A673 (cell line): Measurements from ENCODE around the gene CCDC88C.

Experiments
- EZH2 ChIP-seq: fragments of 200-600 bp; sonication (generic); IDR thresholded peaks from 2 replicates; pipeline ENCODE4 v1.6.1; 2017; ENCODE audit warnings: borderline replicate concordance, low read depth, mild to moderate bottlenecking, mixed read lengths, antibody characterized with exemption, low read length; ENCODE audit not compliant: poor library complexity, severe bottlenecking
- TF ChIP-seq, protein P1 (sequence below): fragments of 300-800, 200-600 bp; sonication (generic); conservative IDR thresholded peaks from 2 replicates; pipeline ENCODE4 v1.5.1; 2017; ENCODE audit warnings: low read depth, mild to moderate bottlenecking, antibody characterized with exemption, low read length, moderate library complexity, mixed read lengths

GRCh38 chr14:91273273-91273884 lies 144.2 kb downstream of the CCDC88C start:
- TF ChIP-seq, protein P1, sequence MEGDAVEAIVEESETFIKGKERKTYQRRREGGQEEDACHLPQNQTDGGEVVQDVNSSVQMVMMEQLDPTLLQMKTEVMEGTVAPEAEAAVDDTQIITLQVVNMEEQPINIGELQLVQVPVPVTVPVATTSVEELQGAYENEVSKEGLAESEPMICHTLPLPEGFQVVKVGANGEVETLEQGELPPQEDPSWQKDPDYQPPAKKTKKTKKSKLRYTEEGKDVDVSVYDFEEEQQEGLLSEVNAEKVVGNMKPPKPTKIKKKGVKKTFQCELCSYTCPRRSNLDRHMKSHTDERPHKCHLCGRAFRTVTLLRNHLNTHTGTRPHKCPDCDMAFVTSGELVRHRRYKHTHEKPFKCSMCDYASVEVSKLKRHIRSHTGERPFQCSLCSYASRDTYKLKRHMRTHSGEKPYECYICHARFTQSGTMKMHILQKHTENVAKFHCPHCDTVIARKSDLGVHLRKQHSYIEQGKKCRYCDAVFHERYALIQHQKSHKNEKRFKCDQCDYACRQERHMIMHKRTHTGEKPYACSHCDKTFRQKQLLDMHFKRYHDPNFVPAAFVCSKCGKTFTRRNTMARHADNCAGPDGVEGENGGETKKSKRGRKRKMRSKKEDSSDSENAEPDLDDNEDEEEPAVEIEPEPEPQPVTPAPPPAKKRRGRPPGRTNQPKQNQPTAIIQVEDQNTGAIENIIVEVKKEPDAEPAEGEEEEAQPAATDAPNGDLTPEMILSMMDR: no peak
- TF ChIP-seq EZH2: no peak
